Measurements from ENCODE around the gene ZNF80. TPM values are rescaled to one million over a fixed set of nuclear protein-coding genes. Genes with fewer than 3 reads are reported as not detected.

The ZNF80 gene
- total and polyA plus RNA-seq, 2 of the 8 experiments (the other 6 are each of a cell fraction or from before 2014, with no cell fraction given), result not detected

- H3K9me3 ChIP-seq (ENCODE audit: insufficient read depth in 2 of 2, low read depth in 1 of 2, low read length in 1 of 2), result peaks cover 14 to 17% of the 10 kb centered on the region in 2 experiments; a peak in 3 of 4 replicates
Measured at GRCh38 chr3:114221881-114222264, 15.5 kb downstream of the ZNF80 start.

More at GRCh38 chr3:114221881-114222264, 15.5 kb downstream of the ZNF80 start:
- H3K4me3 ChIP-seq (ENCODE audit: extremely low read depth in 1 of 4, insufficient read depth in 2 of 4, low read depth in 3 of 4, low read length in 4 of 4), result no peak overlapping the region
- TF ChIP-seq TBP (IDR thresholded peaks at IDR 0.05; ENCODE audit: low read depth, low read length) (no peak), CBX8 (IDR thresholded peaks at IDR 0.05; ENCODE audit: borderline replicate concordance, low read depth, low read length) (no peak), TAF7 (optimal IDR thresholded peaks at IDR 0.05; ENCODE audit: borderline replicate concordance, low read depth, low read length) (no peak), EGR1 (IDR thresholded peaks at IDR 0.05; ENCODE audit: borderline replicate concordance, low read depth, low read length) (no peak), CEBPB (IDR thresholded peaks at IDR 0.05; ENCODE audit: low read depth, low read length) (no peak), CREB1 (IDR thresholded peaks at IDR 0.05) (no peak), ATF2 (IDR thresholded peaks at IDR 0.05; ENCODE audit: low read length) (no peak), SRF (IDR thresholded peaks at IDR 0.05; ENCODE audit: low read depth, low read length) (no peak), HDAC2 (IDR thresholded peaks at IDR 0.05; ENCODE audit: borderline replicate concordance in 1 of 2, low read depth in 2 of 2, low read length in 2 of 2) (no peak), SUZ12 (IDR thresholded peaks at IDR 0.05; ENCODE audit: low read length) (no peak)
- H4K5ac ChIP-seq (ENCODE audit: insufficient read length, low read depth, low read length), result no peak overlapping the region
- no peak overlapping the region for H3K23ac ChIP-seq (ENCODE audit: insufficient read length)
- H3K4me2 ChIP-seq (ENCODE audit: insufficient read depth in 1 of 2, low read depth in 2 of 2, low read length in 2 of 2), result no peak overlapping the region
- no peak overlapping the region for H2BK12ac ChIP-seq (ENCODE audit: low read depth, low read length)
- H3K79me1 ChIP-seq (ENCODE audit: low read depth, low read length), result no peaks in the 10 kb centered on the region; the same call in 1 of the 2 replicates
- no peak overlapping the region for H2AK5ac ChIP-seq (ENCODE audit: low read depth, low read length)
- ChIA-PET CTCF (ENCODE audit: partially characterized antibody) (interaction anchor here (1.2 to 1.6 kb wide), 2 partner anchors 12 to 48 kb away, joined by 3 read pairs; no protein-coding TSS in a partner anchor), POLR2A (ENCODE audit: partially characterized antibody) (no interaction called here)
- H2BK5ac ChIP-seq (ENCODE audit: low read depth, low read length), result no peak overlapping the region
- no peaks in the 10 kb centered on the region for H4K20me1 ChIP-seq (replicated peaks in 1 of 2; ENCODE audit: control insufficient read depth in 1 of 2, insufficient read depth in 2 of 2, low read length in 2 of 2)
- no peak overlapping the region for H3K56ac ChIP-seq (replicated peaks; ENCODE audit: insufficient read length, low read depth, low read length)
- H3K79me2 ChIP-seq (ENCODE audit: control insufficient read depth in 1 of 2, insufficient read depth in 2 of 2, low read length in 2 of 2), result no peaks in the 10 kb centered on the region
- 88% methylated on average over 1 of the region's 1 CpG; no CpG with 5 or more reads in 1 of the 2 experiments for WGBS, 2 experiments (ENCODE audit: extremely low coverage in 1 of 2, insufficient coverage in 1 of 2, insufficient read length in 1 of 2, insufficient replicate concordance in 2 of 2, low coverage in 1 of 2, low lambda C conversion rate in 2 of 2, missing lambda C conversion rate in 1 of 2)
- H2BK15ac ChIP-seq (ENCODE audit: low read length), result no peak overlapping the region
- H3K27ac ChIP-seq (ENCODE audit: low read depth, low read length), result no peak overlapping the region
- peaks cover 0 to 3% (median 0%) of the 10 kb centered on the region in 4 experiments; a peak in 1 of 8 replicates for H3K36me3 ChIP-seq (ENCODE audit: control insufficient read depth in 2 of 4, insufficient read depth in 4 of 4, low read length in 3 of 4)
- H3K23me2 ChIP-seq (ENCODE audit: low read depth, low read length), result no peaks in the 10 kb centered on the region
- H2AFZ ChIP-seq (ENCODE audit: low read length), result no peak overlapping the region
- no peak overlapping the region for H2BK20ac ChIP-seq (ENCODE audit: low read length)
- peaks cover 0 to 4% (median under 1%) of the 10 kb centered on the region in 4 experiments; a peak in 1 of 7 replicates for H3K4me1 ChIP-seq (replicated peaks in 1 of 4; ENCODE audit: control insufficient read depth in 3 of 4, insufficient read depth in 4 of 4, low read length in 3 of 4)
- no peak overlapping the region for H3K4ac ChIP-seq (replicated peaks; ENCODE audit: insufficient read length, low read depth, low read length)
- H4K91ac ChIP-seq (replicated peaks; ENCODE audit: insufficient read length, low read length), result no peak overlapping the region
- no peaks in the 10 kb centered on the region; a peak in 1 of 7 replicates for H3K27me3 ChIP-seq (replicated peaks in 1 of 4; ENCODE audit: control insufficient read depth in 3 of 4, extremely low read depth in 1 of 4, insufficient read depth in 3 of 4, low read length in 3 of 4)
- H3K18ac ChIP-seq (ENCODE audit: extremely low read depth, low read length), result no peak overlapping the region
- FAIRE-seq, result no peak
- no peak overlapping the region for H3K9ac ChIP-seq (replicated peaks in 1 of 4; ENCODE audit: extremely low read depth in 1 of 4, low read depth in 3 of 4, low read length in 3 of 4)
- no peak for DNase-seq (ENCODE audit: low read depth in 1 of 2, low spot score in 2 of 2)
- H2BK120ac ChIP-seq (replicated peaks; ENCODE audit: low read depth, low read length), result no peak overlapping the region
- H3K14ac ChIP-seq (ENCODE audit: insufficient read length), result no peak overlapping the region
- no peak overlapping the region for H4K8ac ChIP-seq (ENCODE audit: extremely low read depth, insufficient read depth, low read length)
